Measurements from ENCODE around the gene ABCA1.

- TF ChIP-seq CTCF (IDR thresholded peaks at IDR 0.05) (no peak), POLR2A (IDR thresholded peaks at IDR 0.05) (no peak)
Observed at GRCh38 chr9:104951487-104951886, 23.5 kb upstream of the ABCA1 start.
